ENCODE data around the gene ARPC2.

DNA sequence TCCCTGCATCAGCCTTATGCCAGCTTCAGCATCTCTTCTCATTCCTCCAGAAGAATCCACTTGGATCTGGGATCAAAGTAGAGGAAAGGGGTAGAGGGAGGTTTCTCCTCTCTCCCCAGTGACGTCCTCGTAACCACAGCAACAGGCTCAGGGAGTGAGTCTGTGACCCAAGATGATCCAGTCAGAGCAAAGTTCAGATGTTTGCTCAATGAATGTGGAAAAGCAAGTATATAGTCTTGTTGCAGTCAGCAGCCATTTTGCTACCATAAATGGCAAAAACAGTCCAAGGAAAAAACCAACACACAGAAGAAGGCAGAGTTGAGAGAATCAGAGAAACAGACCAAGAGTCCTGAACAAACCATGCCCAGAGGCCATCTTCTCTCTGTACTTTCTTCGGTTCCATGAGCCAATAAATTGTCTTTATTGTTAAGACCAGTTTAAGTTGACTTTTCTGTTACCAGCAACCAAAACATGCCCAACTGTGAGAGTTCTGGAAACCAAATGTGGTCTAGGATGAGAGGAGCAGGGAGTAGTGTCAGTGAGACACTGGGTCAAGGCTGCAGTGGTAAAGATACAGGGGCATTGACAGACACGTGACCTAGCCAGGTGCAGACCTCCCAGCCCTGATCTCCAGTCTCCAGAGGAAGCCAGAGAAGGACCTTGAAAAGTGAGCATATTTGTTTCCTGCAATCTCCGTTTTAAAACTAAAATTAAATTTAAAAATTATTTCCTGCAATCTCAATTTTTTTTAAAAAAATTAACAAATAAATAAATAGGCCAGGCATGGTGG is 47.0 kb upstream of the ARPC2 start:
- TF ChIP-seq, protein P1, sequence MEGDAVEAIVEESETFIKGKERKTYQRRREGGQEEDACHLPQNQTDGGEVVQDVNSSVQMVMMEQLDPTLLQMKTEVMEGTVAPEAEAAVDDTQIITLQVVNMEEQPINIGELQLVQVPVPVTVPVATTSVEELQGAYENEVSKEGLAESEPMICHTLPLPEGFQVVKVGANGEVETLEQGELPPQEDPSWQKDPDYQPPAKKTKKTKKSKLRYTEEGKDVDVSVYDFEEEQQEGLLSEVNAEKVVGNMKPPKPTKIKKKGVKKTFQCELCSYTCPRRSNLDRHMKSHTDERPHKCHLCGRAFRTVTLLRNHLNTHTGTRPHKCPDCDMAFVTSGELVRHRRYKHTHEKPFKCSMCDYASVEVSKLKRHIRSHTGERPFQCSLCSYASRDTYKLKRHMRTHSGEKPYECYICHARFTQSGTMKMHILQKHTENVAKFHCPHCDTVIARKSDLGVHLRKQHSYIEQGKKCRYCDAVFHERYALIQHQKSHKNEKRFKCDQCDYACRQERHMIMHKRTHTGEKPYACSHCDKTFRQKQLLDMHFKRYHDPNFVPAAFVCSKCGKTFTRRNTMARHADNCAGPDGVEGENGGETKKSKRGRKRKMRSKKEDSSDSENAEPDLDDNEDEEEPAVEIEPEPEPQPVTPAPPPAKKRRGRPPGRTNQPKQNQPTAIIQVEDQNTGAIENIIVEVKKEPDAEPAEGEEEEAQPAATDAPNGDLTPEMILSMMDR (IDR thresholded peaks at IDR 0.05; ENCODE audit: poor library complexity), result no peak
- TF ChIP-seq EZH2phosphoT487 (IDR thresholded peaks at IDR 0.05; ENCODE audit: low read depth, severe bottlenecking, unreplicated experiment) (no peak), EZH2 (IDR thresholded peaks at IDR 0.05; ENCODE audit: borderline replicate concordance) (no peak)

Data from hepatocyte (in vitro differentiated cells).